Erythroblast (primary cell): ENCODE measurements around the gene CASP10.

Experiments
- DNase-seq, 2 experiments: peaks; one replicate each; lab custom pipeline; 2025; lab: John Stamatoyannopoulos, UW
- GATA1 ChIP-seq: IDR thresholded peaks from 2 replicates; pipeline ENCODE4 v1.6.1; 2011; ENCODE audit warnings: low read depth, mild to moderate bottlenecking, control low read depth, low read length, moderate library complexity
- POLR2A ChIP-seq: IDR thresholded peaks from 2 replicates; pipeline ENCODE4 v1.6.1; 2011; ENCODE audit warnings: mild to moderate bottlenecking, low read length

Gene CASP10

GRCh38 chr2:201196803-201197202 is 13.9 kb downstream of the CASP10 start:
- no peak for DNase-seq
- TF ChIP-seq POLR2A (no peak), GATA1 (no peak)

- TF ChIP-seq GATA1 (no peak), POLR2A (no peak)
- DNase-seq = no peak
Measured at GRCh38 chr2:201197781-201198180, 14.8 kb downstream of the CASP10 start.

- TF ChIP-seq POLR2A (no peak), GATA1 (no peak)
- no peak for DNase-seq
Measured at GRCh38 chr2:201199847-201200246, 16.9 kb downstream of the CASP10 start.

GRCh38 chr2:201200345-201200744 is 17.4 kb downstream of the CASP10 start:
- TF ChIP-seq POLR2A = no peak
- no peak for TF ChIP-seq GATA1

GRCh38 chr2:201201371-201201770 is 18.4 kb downstream of the CASP10 start:
- TF ChIP-seq POLR2A (no peak), GATA1 (no peak)
- no peak for DNase-seq

More at GRCh38 chr2:201200345-201200744, 17.4 kb downstream of the CASP10 start:
- DNase-seq = no peak

- no peak for TF ChIP-seq POLR2A
- no peak for TF ChIP-seq GATA1
- no peak for DNase-seq
Measured at GRCh38 chr2:201203916-201204654, 21.1 kb downstream of the CASP10 start.

- DNase-seq = no peak
- TF ChIP-seq GATA1 (no peak), POLR2A (no peak)
Measured at GRCh38 chr2:201204655-201205514, 21.9 kb downstream of the CASP10 start.

GRCh38 chr2:201205515-201205849 is 22.5 kb downstream of the CASP10 start:
- TF ChIP-seq POLR2A = no peak
- no peak for TF ChIP-seq GATA1
- DNase-seq = no peak

GRCh38 chr2:201208563-201209252 is 25.8 kb downstream of the CASP10 start:
- DNase-seq = no peak
- TF ChIP-seq POLR2A = no peak
- TF ChIP-seq GATA1 = no peak

- DNase-seq = no peak
- TF ChIP-seq GATA1 (no peak), POLR2A (no peak)
Measured at GRCh38 chr2:201215963-201216362, 33.0 kb downstream of the CASP10 start.

- TF ChIP-seq POLR2A (no peak), GATA1 (no peak)
- DNase-seq = no peak
Measured at GRCh38 chr2:201216918-201217317, 34.0 kb downstream of the CASP10 start.

- TF ChIP-seq GATA1 = no peak
- no peak for TF ChIP-seq POLR2A
- DNase-seq = no peak
Measured at GRCh38 chr2:201218780-201219179, 35.8 kb downstream of the CASP10 start.

GRCh38 chr2:201219328-201220096 is 36.6 kb downstream of the CASP10 start:
- TF ChIP-seq POLR2A = no peak
- no peak for TF ChIP-seq GATA1
- no peak for DNase-seq
